HG02610 (cell line): ENCODE measurements around the gene GNPAT.

Experiments used
- ATAC-seq: cut with Tn5 transposase; IDR thresholded peaks from one replicate; pipeline ENCODE4 v1.9.1; 2021; ENCODE audit warnings: mild to moderate bottlenecking, moderate library complexity; ENCODE audit not compliant: unreplicated experiment

Gene GNPAT

GRCh38 chr1:231240883-231241735, at the start of gene GNPAT:
Gene GNPAT (plus strand): TSS chr1:231241212. CDS start chr1:231241379, 167 bp downstream.
- peak; percentile 88 for ATAC-seq

- ATAC-seq = no peak
Observed at GRCh38 chr1:231192620-231193163, 48.3 kb upstream of the GNPAT start.

GRCh38 chr1:231193710-231194340, 47.2 kb upstream of the GNPAT start:
- no peak for ATAC-seq

GRCh38 chr1:231194476-231194842, 46.6 kb upstream of the GNPAT start:
- ATAC-seq = no peak

- no peak for ATAC-seq
Observed at GRCh38 chr1:231194843-231195516, 46.0 kb upstream of the GNPAT start.

GRCh38 chr1:231196307-231196706, 44.7 kb upstream of the GNPAT start:
- ATAC-seq = no peak

GRCh38 chr1:231196728-231197127, 44.3 kb upstream of the GNPAT start:
- no peak for ATAC-seq

GRCh38 chr1:231199868-231200267, 41.1 kb upstream of the GNPAT start:
- ATAC-seq = no peak

- ATAC-seq = no peak
Observed at GRCh38 chr1:231200388-231201031, 40.5 kb upstream of the GNPAT start.

GRCh38 chr1:231201375-231201978, 39.5 kb upstream of the GNPAT start:
- ATAC-seq = no peak

- ATAC-seq = no peak
Observed at GRCh38 chr1:231201979-231202633, 38.9 kb upstream of the GNPAT start.

- ATAC-seq = no peak
Observed at GRCh38 chr1:231203259-231204057, 37.6 kb upstream of the GNPAT start.

GRCh38 chr1:231206856-231207255, 34.2 kb upstream of the GNPAT start:
- ATAC-seq = no peak

- ATAC-seq = no peak
Observed at GRCh38 chr1:231207437-231207836, 33.6 kb upstream of the GNPAT start.

GRCh38 chr1:231208980-231209379, 32.0 kb upstream of the GNPAT start:
- ATAC-seq = no peak

- ATAC-seq = no peak
Observed at GRCh38 chr1:231209531-231209930, 31.5 kb upstream of the GNPAT start.

- no peak for ATAC-seq
Observed at GRCh38 chr1:231210126-231210525, 30.9 kb upstream of the GNPAT start.

- peak; percentile 88 for ATAC-seq
Observed at GRCh38 chr1:231211005-231211857, 29.8 kb upstream of the GNPAT start.
